Gastrocnemius medialis (tissue), 4 donors: Measurements from ENCODE around the gene NPNT.

Source experiments
- POLR2A ChIP-seq, 2 donors: fragments of 450-650 bp; IDR thresholded peaks; one replicate each; pipeline ENCODE4 v1.6.1; 2017; ENCODE audit warnings: antibody characterized with exemption in 2 of 2, mild to moderate bottlenecking in 2 of 2, moderate library complexity in 2 of 2
- TF ChIP-seq, protein P1 (sequence below), 5 experiments: fragments of 450-650 bp in 3 of 5; fragments of 200-600 bp in 2 of 5; sonication (generic) in 2 of 5; IDR thresholded peaks in 4 of 5; conservative IDR thresholded peaks in 1 of 5; 1 replicate in 4 of 5; 2 replicates in 1 of 5; pipeline ENCODE4 v1.5.1; 2016 to 2019; ENCODE audit warnings: antibody characterized with exemption in 5 of 5, mild to moderate bottlenecking in 3 of 5, moderate library complexity in 3 of 5

DNA sequence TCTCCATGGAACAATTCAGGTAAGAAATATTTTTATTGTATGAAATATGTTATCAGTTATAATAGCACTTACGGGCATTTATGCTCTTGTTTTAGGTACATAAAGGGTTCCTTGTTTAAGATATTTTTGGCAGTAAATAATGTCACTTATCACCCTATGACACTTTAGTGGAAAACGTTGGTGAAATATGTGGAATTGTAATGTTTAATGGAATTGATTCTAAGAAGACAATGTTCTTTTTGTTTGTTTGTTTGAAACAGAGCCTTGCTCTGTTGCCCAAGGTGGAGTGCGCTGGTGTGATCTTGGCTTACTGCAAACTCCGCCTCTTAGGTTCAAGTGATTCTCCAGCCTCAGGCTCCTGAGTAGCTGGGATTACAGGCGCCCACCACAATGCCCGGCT is 17.4 kb downstream of the NPNT start:
- TF ChIP-seq POLR2A (IDR thresholded peaks at IDR 0.05) = no peak
- TF ChIP-seq, protein P1, sequence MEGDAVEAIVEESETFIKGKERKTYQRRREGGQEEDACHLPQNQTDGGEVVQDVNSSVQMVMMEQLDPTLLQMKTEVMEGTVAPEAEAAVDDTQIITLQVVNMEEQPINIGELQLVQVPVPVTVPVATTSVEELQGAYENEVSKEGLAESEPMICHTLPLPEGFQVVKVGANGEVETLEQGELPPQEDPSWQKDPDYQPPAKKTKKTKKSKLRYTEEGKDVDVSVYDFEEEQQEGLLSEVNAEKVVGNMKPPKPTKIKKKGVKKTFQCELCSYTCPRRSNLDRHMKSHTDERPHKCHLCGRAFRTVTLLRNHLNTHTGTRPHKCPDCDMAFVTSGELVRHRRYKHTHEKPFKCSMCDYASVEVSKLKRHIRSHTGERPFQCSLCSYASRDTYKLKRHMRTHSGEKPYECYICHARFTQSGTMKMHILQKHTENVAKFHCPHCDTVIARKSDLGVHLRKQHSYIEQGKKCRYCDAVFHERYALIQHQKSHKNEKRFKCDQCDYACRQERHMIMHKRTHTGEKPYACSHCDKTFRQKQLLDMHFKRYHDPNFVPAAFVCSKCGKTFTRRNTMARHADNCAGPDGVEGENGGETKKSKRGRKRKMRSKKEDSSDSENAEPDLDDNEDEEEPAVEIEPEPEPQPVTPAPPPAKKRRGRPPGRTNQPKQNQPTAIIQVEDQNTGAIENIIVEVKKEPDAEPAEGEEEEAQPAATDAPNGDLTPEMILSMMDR (IDR thresholded peaks at IDR 0.05 in 4 of 5, conservative IDR thresholded peaks at IDR 0.05 in 1 of 5) = no peak
